Measurements from ENCODE around the gene RAX2.

RAX2 gene

DNA sequence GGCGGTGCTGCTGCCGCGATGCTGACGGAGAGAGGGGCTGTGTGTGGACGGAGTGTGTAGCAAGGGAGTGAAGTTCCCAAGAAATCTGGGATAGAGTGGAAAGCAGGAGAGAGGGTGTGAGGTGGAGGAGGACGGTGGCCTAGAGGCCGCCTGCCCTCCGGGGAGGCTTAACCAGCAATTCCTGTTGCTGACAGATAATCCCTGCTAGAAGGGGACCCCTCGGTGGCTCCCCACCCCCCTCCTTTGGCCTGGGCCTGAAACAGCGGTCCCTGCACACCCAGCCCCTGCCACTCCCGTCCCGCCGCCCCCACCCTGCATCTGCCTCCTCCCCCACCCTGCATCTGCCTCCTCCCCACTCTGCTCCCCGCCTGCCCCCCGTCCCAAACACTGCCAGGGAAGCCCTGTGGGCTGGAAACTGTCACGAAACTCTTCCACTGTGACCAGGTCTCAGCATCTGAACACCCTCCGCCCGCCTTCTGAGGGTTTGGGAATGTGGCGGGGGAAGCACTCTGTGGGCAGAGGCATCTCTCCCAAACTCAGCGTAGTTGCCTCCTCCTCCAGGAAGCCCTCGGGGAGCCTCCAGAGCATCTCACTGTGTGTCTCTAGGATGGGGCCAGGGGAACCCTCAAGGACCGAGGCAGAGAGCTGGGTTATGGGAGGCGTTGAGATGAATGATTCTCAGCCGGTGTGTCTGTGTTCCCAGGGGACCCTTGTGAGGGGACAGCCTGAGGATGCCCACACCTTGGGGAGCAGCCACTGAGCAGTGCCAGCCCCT lies 31.3 kb upstream of the RAX2 start:
- Histone ChIP-seq H3K9me3 (no peaks in the 10 kb centered on the region), H3K4me3 (ENCODE audit: low read depth, low read length) (no peak overlapping the region), H3K4me1 (no peaks in the 10 kb centered on the region; the same call in 1 of the 2 replicates), H3K27me3 (peaks cover 13% of the 10 kb centered on the region), H3K36me3 (no peaks in the 10 kb centered on the region)
- TF ChIP-seq CTCF (IDR thresholded peaks at IDR 0.05; ENCODE audit: low read depth, low read length) = no peak
- no peak for DNase-seq

DNA sequence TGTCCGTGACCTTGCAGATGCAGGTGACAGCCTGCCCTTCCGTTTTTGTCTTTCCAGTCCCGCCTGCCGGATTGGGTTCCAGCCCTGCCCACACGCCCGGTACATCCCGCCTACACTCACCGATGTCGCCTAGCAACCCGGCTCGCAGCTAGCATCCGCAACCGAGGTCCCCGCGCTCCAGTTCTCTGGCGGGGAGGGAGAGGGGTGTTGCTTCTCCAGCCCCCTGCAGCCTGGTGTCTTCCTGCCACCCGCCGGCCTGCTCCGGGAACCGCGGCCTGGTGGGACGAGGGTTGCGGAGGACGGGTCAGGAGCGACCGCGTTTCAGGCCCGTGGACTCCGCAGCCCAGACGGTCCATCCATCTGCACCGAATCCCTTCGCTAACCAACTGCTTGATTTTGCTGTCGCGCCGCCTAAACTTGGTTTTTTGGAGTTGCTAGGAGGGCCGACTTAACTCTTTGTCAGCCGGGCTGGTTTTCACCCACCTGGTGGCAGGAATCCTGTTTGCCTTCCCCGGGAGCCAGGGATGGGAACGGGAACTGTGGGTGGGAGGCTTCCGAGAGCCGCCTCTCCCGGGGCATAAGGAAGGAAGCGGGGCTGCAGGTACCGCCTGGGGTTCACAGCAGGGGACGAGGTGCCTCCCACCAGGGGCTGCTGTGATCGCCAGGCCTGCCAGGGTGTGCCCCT lies 29.5 kb upstream of the RAX2 start:
- TF ChIP-seq CTCF (IDR thresholded peaks at IDR 0.05; ENCODE audit: low read depth, low read length) = peak; percentile 31
- peak; percentile 52 for DNase-seq
- peaks cover 13% of the 10 kb centered on the region for H3K27me3 ChIP-seq
- H3K36me3 ChIP-seq = no peaks in the 10 kb centered on the region
- H3K4me3 ChIP-seq (ENCODE audit: low read depth, low read length) = peak overlapping the region; percentile 32
- no peaks in the 10 kb centered on the region for H3K9me3 ChIP-seq
- H3K4me1 ChIP-seq = no peaks in the 10 kb centered on the region; the same call in 1 of the 2 replicates

DNA sequence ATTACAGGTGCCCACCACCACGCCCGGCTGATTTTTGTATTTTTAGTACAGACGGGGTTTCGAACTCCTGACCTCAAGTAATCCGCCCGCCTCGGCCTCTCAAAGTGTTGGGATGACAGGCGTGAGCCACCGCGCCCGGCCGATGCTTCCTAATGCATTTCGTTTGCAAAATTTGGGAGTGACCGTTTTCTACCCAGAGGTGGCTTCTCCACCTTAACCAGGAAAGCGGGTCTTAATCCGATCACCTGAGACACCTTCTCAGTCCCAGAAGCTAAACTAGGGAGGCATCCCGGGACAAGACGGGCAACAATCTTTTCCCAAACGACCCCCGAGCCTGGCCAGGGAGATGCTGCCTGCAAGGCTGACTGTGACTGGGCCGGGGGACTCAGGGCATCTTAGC lies 29.0 kb upstream of the RAX2 start:
- DNase-seq = no peak
- Histone ChIP-seq H3K27me3 (peaks cover 13% of the 10 kb centered on the region), H3K4me3 (ENCODE audit: low read depth, low read length) (peak overlapping the region; percentile 32; the same call in 1 of the 2 replicates), H3K9me3 (no peaks in the 10 kb centered on the region), H3K36me3 (no peaks in the 10 kb centered on the region), H3K4me1 (no peaks in the 10 kb centered on the region; the same call in 1 of the 2 replicates)
- no peak for TF ChIP-seq CTCF (IDR thresholded peaks at IDR 0.05; ENCODE audit: low read depth, low read length)

GRCh38 chr19:3798137-3798536 lies 26.1 kb upstream of the RAX2 start:
- Histone ChIP-seq H3K27me3 (peaks cover 13% of the 10 kb centered on the region), H3K4me1 (no peaks in the 10 kb centered on the region; the same call in 1 of the 2 replicates), H3K4me3 (ENCODE audit: low read depth, low read length) (no peak overlapping the region), H3K9me3 (no peaks in the 10 kb centered on the region), H3K36me3 (no peaks in the 10 kb centered on the region)
- no peak for TF ChIP-seq CTCF (IDR thresholded peaks at IDR 0.05; ENCODE audit: low read depth, low read length)
- DNase-seq = no peak

GRCh38 chr19:3796358-3796757 lies 24.3 kb upstream of the RAX2 start:
- Histone ChIP-seq H3K9me3 (no peaks in the 10 kb centered on the region), H3K27me3 (peaks cover 7% of the 10 kb centered on the region), H3K4me3 (ENCODE audit: low read depth, low read length) (no peak overlapping the region), H3K4me1 (no peaks in the 10 kb centered on the region; the same call in 1 of the 2 replicates), H3K36me3 (no peaks in the 10 kb centered on the region)
- DNase-seq = no peak
- TF ChIP-seq CTCF (IDR thresholded peaks at IDR 0.05; ENCODE audit: low read depth, low read length) = no peak

DNA sequence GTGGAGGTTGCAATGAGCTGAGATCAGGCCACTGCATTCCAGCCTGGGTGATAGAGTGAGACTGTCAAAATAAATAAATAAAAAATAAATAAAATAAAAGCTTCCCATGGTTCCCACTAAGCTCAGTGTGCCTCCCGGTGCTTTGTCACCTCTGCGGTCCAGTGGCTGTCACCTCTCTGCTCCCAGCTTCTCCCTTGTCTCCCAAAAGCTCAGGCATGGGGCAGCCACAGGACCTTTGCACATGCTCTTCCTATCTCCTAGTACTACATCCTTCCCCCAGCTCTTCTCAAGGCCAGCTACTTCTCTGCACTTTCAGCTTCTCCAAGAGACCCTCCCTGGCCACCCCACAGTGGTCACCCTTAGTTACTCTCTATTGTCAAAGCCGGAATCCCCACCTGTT lies 21.8 kb upstream of the RAX2 start:
- Histone ChIP-seq H3K27me3 (no peaks in the 10 kb centered on the region), H3K9me3 (no peaks in the 10 kb centered on the region; the same call in 1 of the 2 replicates)

More for the DNA sequence above, 21.8 kb upstream of the RAX2 start:
- H3K36me3 ChIP-seq = no peaks in the 10 kb centered on the region
- no peaks in the 10 kb centered on the region for H3K4me1 ChIP-seq
- DNase-seq = no peak
- H3K4me3 ChIP-seq (ENCODE audit: low read depth, low read length) = no peak overlapping the region
- TF ChIP-seq CTCF (IDR thresholded peaks at IDR 0.05; ENCODE audit: low read depth, low read length) = no peak

Measured in BE2C (cell line).